Natural killer cell treated with Interleukin-12 subunit alpha and Interleukin-12 subunit beta and Interleukin-15 and Interleukin-18, amount 100 ng/mL, for 72 hours (primary cell): Measurements from ENCODE around the gene WBP2. TPM values are rescaled to one million over a fixed set of nuclear protein-coding genes. Genes with fewer than 3 reads are reported as not detected.
"Not testable (repeated sequence)": the region's sequence is repeated elsewhere in the genome, so short reads cannot be mapped to it uniquely, and the experiment has no call there.

ENCODE experiments used
- ATAC-seq, 2 donors: fragments of 150-1000 bp; cut with Tn5 transposase in 1 of 2; sonication (Bioruptor Pico), chemical (Tn5 transposase) in 1 of 2; 2 replicates each; pipeline ENCODE4 v1.10.0; 2021
- DNase-seq: peaks from one replicate; pipeline ENCODE4 v3.0.0; 2022; ENCODE audit warnings: low spot score
- H3K27ac Mint-ChIP-seq, 2 donors: 1 replicate in 1 of 2; 2 replicates in 1 of 2; pipeline ENCODE4 v1.8.0; 2022; ENCODE audit warnings: mixed read lengths in 2 of 2, mild to moderate bottlenecking in 1 of 2, moderate library complexity in 1 of 2
- H3K27me3 Mint-ChIP-seq, 2 donors: 1 replicate in 1 of 2; 2 replicates in 1 of 2; pipeline ENCODE4 v1.8.0; 2022; ENCODE audit warnings: mixed read lengths in 2 of 2
- H3K36me3 Mint-ChIP-seq: one replicate; pipeline ENCODE4 v1.8.0; 2022; ENCODE audit warnings: mixed read lengths
- H3K4me1 Mint-ChIP-seq, 2 donors: 1 replicate in 1 of 2; 2 replicates in 1 of 2; pipeline ENCODE4 v1.8.0; 2022; ENCODE audit warnings: low read depth in 2 of 2, mixed read lengths in 2 of 2, mild to moderate bottlenecking in 1 of 2
- H3K4me3 Mint-ChIP-seq: one replicate; pipeline ENCODE4 v1.8.0; 2022; ENCODE audit warnings: mixed read lengths
- H3K9me3 Mint-ChIP-seq: 2 replicates; pipeline ENCODE4 v1.8.0; 2022; ENCODE audit warnings: mixed read lengths
- total RNA-seq, 2 donors: library from RNA; stranded (reverse); gene quantifications; one replicate each; pipeline ENCODE4 v1.2.3, GENCODE V29; 2022

Gene WBP2
- total RNA-seq, 2 donors from 2014 or later: 73.8 to 101 TPM

- H3K4me1 Mint-ChIP-seq: peaks cover 5% of the 10 kb centered on the region in 2 donors
- no peaks in the 10 kb centered on the region for H3K9me3 Mint-ChIP-seq
- H3K27me3 Mint-ChIP-seq: no peaks in the 10 kb centered on the region
- H3K27ac Mint-ChIP-seq: peak overlapping the region in 1 of 2 donors; percentile 29
- DNase-seq (no peak), ATAC-seq (no peak)
- H3K4me3 Mint-ChIP-seq: no peak overlapping the region
- H3K36me3 Mint-ChIP-seq: no peaks in the 10 kb centered on the region
Measured at GRCh38 chr17:75820094-75821080, 34.7 kb downstream of the WBP2 start.

- Mint-ChIP-seq H3K27me3 (no peaks in the 10 kb centered on the region), H3K4me1 (peaks cover 5% of the 10 kb centered on the region in 2 donors), H3K4me3 (no peak overlapping the region), H3K36me3 (no peaks in the 10 kb centered on the region), H3K27ac (peak overlapping the region in 1 of 2 donors; percentile 24), H3K9me3 (no peaks in the 10 kb centered on the region)
- DNase-seq (no peak), ATAC-seq (no peak)
Measured at GRCh38 chr17:75819678-75820077, 35.5 kb downstream of the WBP2 start.

GRCh38 chr17:75819116-75819515, 36.0 kb downstream of the WBP2 start:
- Mint-ChIP-seq H3K9me3 (no peaks in the 10 kb centered on the region), H3K4me1 (peaks cover 5% of the 10 kb centered on the region in 2 donors), H3K36me3 (no peaks in the 10 kb centered on the region), H3K27ac (peak overlapping the region in 1 of 2 donors; percentile 24), H3K4me3 (no peak overlapping the region), H3K27me3 (no peaks in the 10 kb centered on the region)
- ATAC-seq: no peak
- DNase-seq: no peak

GRCh38 chr17:75818326-75818885, 36.7 kb downstream of the WBP2 start:
- Mint-ChIP-seq H3K36me3 (no peaks in the 10 kb centered on the region), H3K4me3 (no peak overlapping the region), H3K27me3 (no peaks in the 10 kb centered on the region), H3K4me1 (peaks cover 5% of the 10 kb centered on the region in 2 donors), H3K9me3 (no peaks in the 10 kb centered on the region), H3K27ac (peak overlapping the region in 1 of 2 donors; percentile 24)
- ATAC-seq (no peak), DNase-seq (no peak)

- Mint-ChIP-seq H3K27ac (peak overlapping the region in 1 of 2 donors; percentile 45), H3K9me3 (no peaks in the 10 kb centered on the region), H3K4me1 (peaks cover 5% of the 10 kb centered on the region in 2 donors), H3K27me3 (no peaks in the 10 kb centered on the region), H3K4me3 (no peak overlapping the region), H3K36me3 (no peaks in the 10 kb centered on the region)
- ATAC-seq: no peak
- no peak for DNase-seq
Measured at GRCh38 chr17:75817571-75817970, 37.6 kb downstream of the WBP2 start.

- peak in 1 of 2 donors; percentile 20 for ATAC-seq
- no peaks in the 10 kb centered on the region for H3K27me3 Mint-ChIP-seq
- peaks cover 5% of the 10 kb centered on the region in 2 donors for H3K4me1 Mint-ChIP-seq
- DNase-seq: no peak
- H3K4me3 Mint-ChIP-seq: no peak overlapping the region
- no peak overlapping the region for H3K27ac Mint-ChIP-seq
- no peaks in the 10 kb centered on the region for H3K9me3 Mint-ChIP-seq
- H3K36me3 Mint-ChIP-seq: no peaks in the 10 kb centered on the region
Measured at GRCh38 chr17:75816693-75817092, 38.4 kb downstream of the WBP2 start.

GRCh38 chr17:75815399-75815798, 39.7 kb downstream of the WBP2 start:
- H3K4me3 Mint-ChIP-seq: no peak overlapping the region
- ATAC-seq (no peak), DNase-seq (no peak)
- H3K36me3 Mint-ChIP-seq: no peaks in the 10 kb centered on the region
- no peak overlapping the region for H3K27ac Mint-ChIP-seq
- H3K9me3 Mint-ChIP-seq: no peaks in the 10 kb centered on the region
- H3K27me3 Mint-ChIP-seq: no peaks in the 10 kb centered on the region
- H3K4me1 Mint-ChIP-seq: no peaks in the 10 kb centered on the region

GRCh38 chr17:75814900-75815373, 40.2 kb downstream of the WBP2 start:
- no peak overlapping the region for H3K27ac Mint-ChIP-seq
- H3K4me1 Mint-ChIP-seq: no peaks in the 10 kb centered on the region
- H3K9me3 Mint-ChIP-seq: no peaks in the 10 kb centered on the region
- H3K4me3 Mint-ChIP-seq: no peak overlapping the region
- DNase-seq (no peak), ATAC-seq (no peak)
- no peaks in the 10 kb centered on the region for H3K27me3 Mint-ChIP-seq
- no peaks in the 10 kb centered on the region for H3K36me3 Mint-ChIP-seq

- H3K36me3 Mint-ChIP-seq: no peaks in the 10 kb centered on the region
- no peak for DNase-seq
- no peaks in the 10 kb centered on the region for H3K27me3 Mint-ChIP-seq
- no peaks in the 10 kb centered on the region for H3K9me3 Mint-ChIP-seq
- H3K4me3 Mint-ChIP-seq: no peak overlapping the region
- H3K4me1 Mint-ChIP-seq: no peaks in the 10 kb centered on the region
- H3K27ac Mint-ChIP-seq: no peak overlapping the region
- no peak for ATAC-seq
Measured at GRCh38 chr17:75814021-75814395, 41.1 kb downstream of the WBP2 start.

GRCh38 chr17:75813081-75814020, 41.8 kb downstream of the WBP2 start:
- Mint-ChIP-seq H3K27ac (no peak overlapping the region), H3K36me3 (no peaks in the 10 kb centered on the region), H3K4me1 (peaks cover 0 to 3% of the 10 kb centered on the region in 2 donors), H3K4me3 (no peak overlapping the region), H3K9me3 (no peaks in the 10 kb centered on the region), H3K27me3 (no peaks in the 10 kb centered on the region)
- DNase-seq: no peak
- ATAC-seq: no peak

- ATAC-seq (no peak), DNase-seq (no peak)
- no peaks in the 10 kb centered on the region for H3K36me3 Mint-ChIP-seq
- H3K27me3 Mint-ChIP-seq: no peaks in the 10 kb centered on the region
- H3K4me1 Mint-ChIP-seq: peaks cover 0 to 3% of the 10 kb centered on the region in 2 donors
- H3K9me3 Mint-ChIP-seq: no peaks in the 10 kb centered on the region
- no peak overlapping the region for H3K4me3 Mint-ChIP-seq
- H3K27ac Mint-ChIP-seq: no peak overlapping the region
Measured at GRCh38 chr17:75812096-75813013, 42.8 kb downstream of the WBP2 start.

- Mint-ChIP-seq H3K4me1 (peaks cover 0 to 3% of the 10 kb centered on the region in 2 donors), H3K36me3 (no peaks in the 10 kb centered on the region), H3K27ac (no peak overlapping the region), H3K27me3 (no peaks in the 10 kb centered on the region), H3K9me3 (no peaks in the 10 kb centered on the region), H3K4me3 (no peak overlapping the region)
- no peak for DNase-seq
- no peak for ATAC-seq
Measured at GRCh38 chr17:75811174-75811573, 44.0 kb downstream of the WBP2 start.

GRCh38 chr17:75810756-75811155, 44.4 kb downstream of the WBP2 start:
- H3K4me3 Mint-ChIP-seq, DNase-seq, ATAC-seq, H3K27ac Mint-ChIP-seq, H3K9me3 Mint-ChIP-seq, H3K4me1 Mint-ChIP-seq, H3K27me3 Mint-ChIP-seq, H3K36me3 Mint-ChIP-seq: not testable (repeated sequence)
